GM12864 (cell line): ENCODE data around the gene PARD3B.

Source experiments
- DNase-seq: peaks from one replicate; pipeline ENCODE4 v3.0.0-alpha.2; 2011; ENCODE audit warnings: low read depth
- H3K4me3 ChIP-seq: 2 replicates; pipeline ENCODE4 v1.5.1; 2011; ENCODE audit warnings: mild to moderate bottlenecking, low read depth, low read length, control low read depth
- TF ChIP-seq, protein P1 (sequence below): IDR thresholded peaks from 2 replicates; pipeline ENCODE4 v1.5.1; 2011; ENCODE audit warnings: low read depth, mild to moderate bottlenecking, moderate library complexity, low read length, control low read depth, inconsistent platforms; ENCODE audit errors: missing control alignments

The PARD3B gene

GRCh38 chr2:205188239-205189138, 643.2 kb downstream of the PARD3B start:
- TF ChIP-seq, protein P1, sequence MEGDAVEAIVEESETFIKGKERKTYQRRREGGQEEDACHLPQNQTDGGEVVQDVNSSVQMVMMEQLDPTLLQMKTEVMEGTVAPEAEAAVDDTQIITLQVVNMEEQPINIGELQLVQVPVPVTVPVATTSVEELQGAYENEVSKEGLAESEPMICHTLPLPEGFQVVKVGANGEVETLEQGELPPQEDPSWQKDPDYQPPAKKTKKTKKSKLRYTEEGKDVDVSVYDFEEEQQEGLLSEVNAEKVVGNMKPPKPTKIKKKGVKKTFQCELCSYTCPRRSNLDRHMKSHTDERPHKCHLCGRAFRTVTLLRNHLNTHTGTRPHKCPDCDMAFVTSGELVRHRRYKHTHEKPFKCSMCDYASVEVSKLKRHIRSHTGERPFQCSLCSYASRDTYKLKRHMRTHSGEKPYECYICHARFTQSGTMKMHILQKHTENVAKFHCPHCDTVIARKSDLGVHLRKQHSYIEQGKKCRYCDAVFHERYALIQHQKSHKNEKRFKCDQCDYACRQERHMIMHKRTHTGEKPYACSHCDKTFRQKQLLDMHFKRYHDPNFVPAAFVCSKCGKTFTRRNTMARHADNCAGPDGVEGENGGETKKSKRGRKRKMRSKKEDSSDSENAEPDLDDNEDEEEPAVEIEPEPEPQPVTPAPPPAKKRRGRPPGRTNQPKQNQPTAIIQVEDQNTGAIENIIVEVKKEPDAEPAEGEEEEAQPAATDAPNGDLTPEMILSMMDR, result no peak
- no peak for DNase-seq
- H3K4me3 ChIP-seq, result no peak overlapping the region

DNA sequence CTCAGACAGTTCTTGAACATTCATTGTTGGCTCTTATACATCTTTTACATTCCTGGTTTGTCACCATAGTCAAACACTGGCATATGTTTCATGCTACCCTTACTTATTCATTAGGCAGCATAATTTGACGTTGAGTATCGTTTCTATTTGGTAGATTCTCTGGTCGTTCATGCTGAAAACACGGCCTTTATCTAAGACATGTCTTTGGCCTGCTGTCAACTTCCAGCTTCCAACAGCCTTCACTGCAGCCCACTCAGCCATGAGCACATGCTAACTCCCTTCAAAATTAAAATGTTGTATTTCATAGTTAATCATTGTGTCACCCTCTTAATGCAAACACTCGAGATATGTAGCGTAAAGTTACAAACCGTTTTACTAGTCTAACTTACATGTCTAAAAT, 644.0 kb downstream of the PARD3B start:
- TF ChIP-seq, protein P1, result no peak
- H3K4me3 ChIP-seq, result no peak overlapping the region
- no peak for DNase-seq

DNA sequence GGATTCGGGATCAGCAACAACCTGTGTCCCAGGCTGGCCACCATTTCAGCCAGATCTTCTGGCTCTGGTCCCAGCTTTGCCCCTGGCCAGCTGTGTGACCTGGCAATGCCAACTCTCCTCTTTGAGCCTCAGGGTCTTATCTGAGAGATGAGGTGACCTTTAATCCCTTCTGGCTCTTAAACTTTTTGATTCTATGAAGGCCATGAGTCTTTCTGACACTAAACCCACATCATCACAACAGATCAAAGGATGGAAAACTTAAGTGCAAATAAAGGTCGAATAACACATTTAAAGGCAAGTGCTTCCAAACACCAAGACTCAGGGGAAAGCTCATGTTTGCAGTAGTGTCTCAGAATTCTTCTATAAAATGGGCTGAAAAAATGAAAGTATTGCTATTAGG, 645.3 kb downstream of the PARD3B start:
- no peak overlapping the region for H3K4me3 ChIP-seq
- no peak for DNase-seq
- TF ChIP-seq, protein P1, result no peak

GRCh38 chr2:205193125-205193835, 648.0 kb downstream of the PARD3B start:
- TF ChIP-seq, protein P1, result no peak
- no peak for DNase-seq

DNA sequence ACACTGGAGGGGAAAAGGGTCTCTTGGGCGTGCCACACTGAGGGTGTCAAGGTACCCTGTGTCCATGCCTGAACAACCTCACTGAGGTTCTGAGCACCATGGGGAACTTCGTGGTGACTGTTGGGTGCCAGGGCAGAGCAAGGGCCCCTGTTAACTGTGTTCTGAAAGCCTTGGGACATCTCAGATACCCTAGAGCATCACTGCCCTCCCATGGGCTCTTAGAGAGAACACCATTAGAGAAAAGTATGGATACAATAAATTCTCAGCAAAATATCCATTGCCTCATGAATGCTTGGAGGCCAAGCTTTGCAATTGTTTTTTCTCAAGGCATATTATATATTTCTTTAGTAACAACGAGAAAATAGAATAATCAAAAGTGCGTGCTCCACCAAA, 648.6 kb downstream of the PARD3B start:
- DNase-seq, result no peak
- H3K4me3 ChIP-seq, result no peak overlapping the region
- TF ChIP-seq, protein P1, result no peak

More at GRCh38 chr2:205193125-205193835, 648.0 kb downstream of the PARD3B start:
- H3K4me3 ChIP-seq, result no peak overlapping the region

- TF ChIP-seq, protein P1, result no peak
- no peak for DNase-seq
- no peak overlapping the region for H3K4me3 ChIP-seq
Observed at GRCh38 chr2:205197468-205198139, 652.3 kb downstream of the PARD3B start.
